Bronchial epithelial cell (primary cell): ENCODE results near the gene CRIP3. TPM values are rescaled to one million over a fixed set of nuclear protein-coding genes. Genes with fewer than 3 reads are reported as not detected.

Experiments used
- DNase-seq: peaks from one replicate; pipeline ENCODE4 v3.0.0-alpha.2; 2010; ENCODE audit warnings: low read depth
- FAIRE-seq: peaks from 2 replicates; lab custom pipeline; 2011; peaks lifted over from hg19 to GRCh38; lab: Jason Lieb, UNC
- H3K27me3 ChIP-seq: 2 replicates; pipeline ENCODE4 v1.5.1; 2011; ENCODE audit warnings: low read length; ENCODE audit not compliant: control insufficient read depth, insufficient read depth
- H3K36me3 ChIP-seq: 2 replicates; pipeline ENCODE4 v1.5.1; 2011; ENCODE audit warnings: low read length; ENCODE audit not compliant: control insufficient read depth, insufficient read depth
- H3K4me3 ChIP-seq: 2 replicates; pipeline ENCODE4 v1.5.1; 2011; ENCODE audit warnings: mild to moderate bottlenecking, low read depth, low read length, control low read depth
- total RNA-seq: library from RNA; depleted of rRNA; stranded (reverse); fragments of >200 nt; gene quantifications from 2 replicates; pipeline ENCODE4 v1.2.1, GENCODE V29; 2014
- TF ChIP-seq, protein P1 (sequence below): IDR thresholded peaks from 2 replicates; pipeline ENCODE4 v1.5.1; 2011; ENCODE audit warnings: mild to moderate bottlenecking, moderate library complexity, low read length, control low read depth, inconsistent platforms; ENCODE audit not compliant: insufficient read depth, severe bottlenecking

CRIP3 gene
- total RNA-seq, 1 donor from 2014 or later, result not detected

DNA sequence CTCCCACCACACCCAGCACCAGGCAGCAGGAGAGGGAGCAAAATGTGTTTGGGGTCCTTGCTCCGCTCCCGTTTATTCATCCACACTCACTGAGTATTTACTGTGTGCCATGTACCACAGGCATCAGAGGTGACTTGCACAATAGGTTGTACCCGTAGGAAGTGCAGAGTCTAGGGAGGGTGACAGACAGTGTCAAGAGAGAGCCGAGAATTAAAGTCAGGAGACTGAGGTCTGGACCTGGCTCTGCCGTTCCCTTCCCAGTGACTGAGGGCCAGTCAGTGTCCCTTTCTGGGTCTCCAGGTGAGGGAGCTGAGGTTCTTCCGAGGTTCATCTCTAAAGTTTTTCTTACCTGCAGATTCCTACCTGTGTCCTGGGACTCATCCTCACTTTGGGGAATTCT lies 43.1 kb downstream of the CRIP3 start:
- no peak for FAIRE-seq
- no peak for DNase-seq
- Histone ChIP-seq H3K27me3 (peaks cover 10% of the 10 kb centered on the region), H3K4me3 (no peak overlapping the region), H3K36me3 (no peaks in the 10 kb centered on the region)
- TF ChIP-seq, protein P1, sequence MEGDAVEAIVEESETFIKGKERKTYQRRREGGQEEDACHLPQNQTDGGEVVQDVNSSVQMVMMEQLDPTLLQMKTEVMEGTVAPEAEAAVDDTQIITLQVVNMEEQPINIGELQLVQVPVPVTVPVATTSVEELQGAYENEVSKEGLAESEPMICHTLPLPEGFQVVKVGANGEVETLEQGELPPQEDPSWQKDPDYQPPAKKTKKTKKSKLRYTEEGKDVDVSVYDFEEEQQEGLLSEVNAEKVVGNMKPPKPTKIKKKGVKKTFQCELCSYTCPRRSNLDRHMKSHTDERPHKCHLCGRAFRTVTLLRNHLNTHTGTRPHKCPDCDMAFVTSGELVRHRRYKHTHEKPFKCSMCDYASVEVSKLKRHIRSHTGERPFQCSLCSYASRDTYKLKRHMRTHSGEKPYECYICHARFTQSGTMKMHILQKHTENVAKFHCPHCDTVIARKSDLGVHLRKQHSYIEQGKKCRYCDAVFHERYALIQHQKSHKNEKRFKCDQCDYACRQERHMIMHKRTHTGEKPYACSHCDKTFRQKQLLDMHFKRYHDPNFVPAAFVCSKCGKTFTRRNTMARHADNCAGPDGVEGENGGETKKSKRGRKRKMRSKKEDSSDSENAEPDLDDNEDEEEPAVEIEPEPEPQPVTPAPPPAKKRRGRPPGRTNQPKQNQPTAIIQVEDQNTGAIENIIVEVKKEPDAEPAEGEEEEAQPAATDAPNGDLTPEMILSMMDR, result no peak

DNA sequence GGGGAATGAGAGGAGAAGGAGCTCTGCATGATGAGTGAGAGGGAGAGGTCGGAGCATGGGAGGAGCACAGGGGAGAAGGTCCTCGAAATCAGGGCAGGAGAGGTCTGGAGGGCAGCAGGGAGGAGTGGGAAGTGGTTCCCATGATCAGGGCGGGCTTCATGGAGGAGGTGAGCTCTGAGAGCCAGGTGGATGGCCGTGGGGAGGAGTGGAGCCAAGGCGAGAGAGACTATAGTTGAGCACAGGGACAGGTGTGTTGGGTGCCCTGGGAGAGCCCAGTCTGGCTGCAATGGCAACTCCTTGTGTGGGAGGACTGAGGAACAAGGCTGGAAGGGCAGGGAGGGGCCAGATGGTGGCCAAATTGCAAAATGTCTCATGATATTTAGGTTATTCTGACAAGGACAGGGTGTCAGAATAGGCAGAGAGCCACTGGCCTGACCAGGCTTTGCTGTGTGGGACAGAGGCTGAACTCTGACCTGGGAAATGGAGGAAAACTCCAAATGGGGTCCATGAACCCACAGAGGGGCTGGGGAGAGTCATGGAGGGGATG lies 44.0 kb downstream of the CRIP3 start:
- TF ChIP-seq, protein P1, result no peak
- FAIRE-seq (no peak), DNase-seq (no peak)
- Histone ChIP-seq H3K27me3 (peaks cover 10% of the 10 kb centered on the region), H3K4me3 (no peak overlapping the region), H3K36me3 (no peaks in the 10 kb centered on the region)

DNA sequence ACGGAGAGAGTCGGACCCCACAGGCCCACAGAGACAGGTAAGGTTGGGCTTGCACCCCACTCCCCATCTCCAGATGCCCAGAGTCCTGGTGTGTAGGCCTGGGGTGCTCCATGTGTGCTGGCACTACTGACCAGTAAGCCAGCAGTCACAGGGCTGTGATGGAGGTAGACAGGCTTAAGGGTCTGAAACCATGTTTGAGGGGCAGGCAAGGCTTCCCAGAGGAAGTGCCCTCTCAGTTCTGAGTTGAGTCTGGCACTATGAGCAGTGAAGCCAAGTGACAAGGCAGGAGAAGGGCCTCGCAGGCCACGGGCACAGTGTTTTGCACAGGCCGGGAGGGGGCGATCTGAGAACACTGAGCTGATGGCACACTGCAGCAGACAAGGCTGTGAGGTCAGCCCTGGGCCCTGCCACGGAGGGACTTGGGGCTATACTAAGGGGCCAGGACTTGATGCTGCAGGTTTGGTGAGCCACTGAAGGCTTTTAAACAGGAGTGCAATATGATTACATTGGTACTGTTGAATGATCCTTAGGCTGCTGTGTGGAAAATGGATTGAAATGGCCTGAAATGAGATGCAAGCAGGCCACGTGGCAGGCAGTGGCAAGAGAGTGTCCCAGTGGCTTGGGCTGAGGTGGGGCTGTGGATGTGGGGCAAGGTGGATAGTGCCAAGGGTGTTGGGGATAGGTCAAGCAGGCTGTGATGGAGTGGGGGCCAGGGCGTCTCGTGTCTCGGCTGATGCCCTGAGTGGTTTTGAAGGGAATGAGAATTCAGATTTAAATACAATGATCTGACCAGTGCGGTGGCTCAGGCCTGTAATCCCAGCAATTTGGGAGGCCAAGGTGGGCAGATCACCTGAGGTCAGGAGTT lies 45.1 kb downstream of the CRIP3 start:
- Histone ChIP-seq H3K36me3 (no peaks in the 10 kb centered on the region), H3K27me3 (peaks cover 6% of the 10 kb centered on the region), H3K4me3 (no peak overlapping the region)
- FAIRE-seq (no peak), DNase-seq (peak; percentile 49)
- TF ChIP-seq, protein P1, result peak; percentile 93

DNA sequence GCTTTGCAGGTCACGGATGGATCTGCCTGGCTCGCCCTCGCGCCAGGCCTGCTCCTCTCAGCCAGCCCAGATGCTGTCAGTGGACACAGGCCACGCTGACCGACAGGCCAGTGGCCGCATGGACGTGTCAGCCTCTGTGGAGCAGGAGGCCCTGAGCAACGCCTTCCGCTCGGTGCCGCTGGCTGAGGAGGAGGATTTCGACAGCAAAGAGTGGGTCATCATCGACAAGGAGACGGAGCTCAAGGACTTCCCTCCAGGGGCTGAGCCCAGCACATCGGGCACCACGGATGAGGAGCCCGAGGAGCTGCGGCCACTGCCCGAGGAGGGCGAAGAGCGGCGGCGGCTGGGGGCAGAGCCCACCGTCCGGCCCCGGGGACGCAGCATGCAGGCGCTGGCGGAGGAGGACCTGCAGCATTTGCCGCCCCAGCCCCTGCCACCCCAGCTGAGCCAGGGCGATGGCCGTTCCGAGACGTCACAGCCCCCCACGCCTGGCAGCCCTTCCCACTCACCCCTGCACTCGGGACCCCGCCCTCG lies 45.8 kb downstream of the CRIP3 start:
- DNase-seq, result no peak

DNA sequence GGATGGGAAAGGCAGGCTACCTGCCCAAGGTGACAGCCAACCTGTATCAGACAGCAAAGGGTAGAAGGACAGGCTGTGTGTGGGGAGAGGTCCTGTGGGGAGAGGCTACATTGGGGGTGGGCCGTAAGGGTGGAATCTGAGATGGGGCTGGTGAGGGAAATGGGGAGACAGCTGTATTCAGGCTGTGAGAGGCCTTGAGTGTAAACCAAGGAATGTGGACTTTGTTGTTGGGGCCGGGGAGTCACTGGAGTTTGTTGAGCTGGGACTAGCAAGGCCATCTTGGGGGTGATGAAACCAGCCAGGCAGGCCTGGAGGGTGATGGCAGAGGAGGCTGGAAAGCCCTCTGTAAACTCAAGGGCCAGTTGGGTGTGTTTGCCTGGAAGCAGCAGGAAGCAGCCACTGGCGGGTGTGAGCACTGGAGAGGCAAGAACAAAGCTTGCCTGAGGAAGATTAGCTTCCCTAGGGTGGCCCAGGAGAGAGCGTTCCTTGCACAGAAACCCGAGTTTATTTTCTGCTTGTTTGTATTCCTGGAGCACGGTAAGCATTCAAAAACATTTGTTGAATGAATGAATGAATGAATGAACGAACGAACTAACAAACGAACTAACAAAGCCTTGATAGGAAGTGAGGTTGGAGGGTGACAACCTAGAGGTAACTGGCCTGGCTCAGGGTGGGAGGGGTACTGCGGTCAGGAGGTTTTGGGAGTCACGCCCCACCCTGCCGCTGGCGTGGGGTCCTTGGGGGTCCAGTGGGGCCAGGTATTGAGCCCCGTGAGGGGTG lies 46.4 kb downstream of the CRIP3 start:
- Histone ChIP-seq H3K36me3 (no peaks in the 10 kb centered on the region), H3K4me3 (no peak overlapping the region), H3K27me3 (peaks cover 2% of the 10 kb centered on the region)
- DNase-seq (no peak), FAIRE-seq (no peak)
- TF ChIP-seq, protein P1, result no peak

More for the DNA sequence above, 45.8 kb downstream of the CRIP3 start:
- H3K36me3 ChIP-seq, result no peaks in the 10 kb centered on the region
- peaks cover 4% of the 10 kb centered on the region for H3K27me3 ChIP-seq
- TF ChIP-seq, protein P1, result no peak
- no peak for FAIRE-seq
- no peak overlapping the region for H3K4me3 ChIP-seq
